ENCODE data around the gene NAPA.

NAPA gene

DNA sequence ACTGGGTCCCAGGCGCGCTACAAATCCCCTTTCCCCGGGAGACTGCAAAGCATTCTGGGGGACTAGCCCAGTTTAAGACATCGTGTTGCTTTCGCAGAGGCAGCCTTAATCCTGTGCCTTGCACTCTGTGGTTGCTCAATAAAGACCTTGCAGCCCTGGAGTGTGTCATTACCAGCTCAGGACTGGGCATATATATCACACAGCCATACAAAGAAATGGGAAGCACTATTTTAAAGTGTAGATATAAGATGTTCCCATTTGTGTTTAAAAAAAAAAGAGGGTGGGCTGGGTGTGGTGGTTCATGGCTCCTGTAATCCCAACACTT is 11.1 kb downstream of the NAPA start:
- DNase-seq = no peak
- Histone ChIP-seq H3K4me3 (ENCODE audit: insufficient read depth, low read depth, low read length, poor library complexity, severe bottlenecking) (no peak overlapping the region), H3K27ac (ENCODE audit: insufficient read depth, low read length, poor library complexity, severe bottlenecking) (no peak overlapping the region), H3K9me3 (ENCODE audit: control insufficient read depth, low read length) (no peaks in the 10 kb centered on the region), H3K36me3 (ENCODE audit: control insufficient read depth, insufficient read depth, low read length) (peaks cover 51% of the 10 kb centered on the region), H3K27me3 (replicated peaks; ENCODE audit: control insufficient read depth, insufficient read depth, low read length, poor library complexity, severe bottlenecking) (no peaks in the 10 kb centered on the region), H3K4me1 (ENCODE audit: control insufficient read depth, insufficient read depth, low read length, poor library complexity, severe bottlenecking) (no peaks in the 10 kb centered on the region)

DNA sequence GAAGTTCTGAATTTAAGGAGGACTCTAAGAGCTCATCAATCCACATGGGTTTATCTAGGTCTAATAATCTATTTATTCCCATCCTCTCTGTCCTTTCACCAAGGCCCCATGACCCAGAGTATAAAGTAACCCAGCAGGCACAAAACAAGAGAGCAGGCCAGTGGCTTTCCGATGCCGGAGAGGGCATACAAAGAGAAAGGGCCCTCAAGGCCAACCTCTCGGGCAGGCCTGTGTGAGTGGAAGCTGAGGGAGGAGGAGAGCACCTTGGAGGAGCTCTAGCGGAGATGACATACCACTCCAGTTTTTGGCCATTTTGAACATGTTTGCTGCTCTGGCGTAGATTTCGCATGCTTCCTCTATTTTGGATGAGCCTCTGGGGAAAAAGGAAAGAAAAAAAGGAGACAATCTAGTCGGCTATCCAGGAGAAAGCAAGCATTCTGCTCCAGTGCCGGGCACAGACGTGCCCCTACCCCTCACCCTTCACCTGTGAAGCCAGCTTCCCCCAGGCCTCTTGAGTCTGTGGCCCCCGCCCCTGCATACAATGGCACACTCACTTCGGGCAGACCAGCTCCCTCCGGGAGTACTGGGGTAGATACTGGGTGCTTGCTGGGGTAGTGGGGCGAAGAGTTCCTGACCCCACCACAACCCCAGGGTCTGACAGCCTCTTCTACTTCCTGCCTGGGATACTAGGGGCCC is 11.6 kb downstream of the NAPA start:
- DNase-seq = no peak
- no peaks in the 10 kb centered on the region for H3K9me3 ChIP-seq (ENCODE audit: control insufficient read depth, low read length)
- H3K4me1 ChIP-seq (ENCODE audit: control insufficient read depth, insufficient read depth, low read length, poor library complexity, severe bottlenecking) = no peaks in the 10 kb centered on the region
- peaks cover 55% of the 10 kb centered on the region for H3K36me3 ChIP-seq (ENCODE audit: control insufficient read depth, insufficient read depth, low read length)
- no peak overlapping the region for H3K4me3 ChIP-seq (ENCODE audit: insufficient read depth, low read depth, low read length, poor library complexity, severe bottlenecking)
- H3K27ac ChIP-seq (ENCODE audit: insufficient read depth, low read length, poor library complexity, severe bottlenecking) = no peak overlapping the region
- H3K27me3 ChIP-seq (replicated peaks; ENCODE audit: control insufficient read depth, insufficient read depth, low read length, poor library complexity, severe bottlenecking) = no peaks in the 10 kb centered on the region

DNA sequence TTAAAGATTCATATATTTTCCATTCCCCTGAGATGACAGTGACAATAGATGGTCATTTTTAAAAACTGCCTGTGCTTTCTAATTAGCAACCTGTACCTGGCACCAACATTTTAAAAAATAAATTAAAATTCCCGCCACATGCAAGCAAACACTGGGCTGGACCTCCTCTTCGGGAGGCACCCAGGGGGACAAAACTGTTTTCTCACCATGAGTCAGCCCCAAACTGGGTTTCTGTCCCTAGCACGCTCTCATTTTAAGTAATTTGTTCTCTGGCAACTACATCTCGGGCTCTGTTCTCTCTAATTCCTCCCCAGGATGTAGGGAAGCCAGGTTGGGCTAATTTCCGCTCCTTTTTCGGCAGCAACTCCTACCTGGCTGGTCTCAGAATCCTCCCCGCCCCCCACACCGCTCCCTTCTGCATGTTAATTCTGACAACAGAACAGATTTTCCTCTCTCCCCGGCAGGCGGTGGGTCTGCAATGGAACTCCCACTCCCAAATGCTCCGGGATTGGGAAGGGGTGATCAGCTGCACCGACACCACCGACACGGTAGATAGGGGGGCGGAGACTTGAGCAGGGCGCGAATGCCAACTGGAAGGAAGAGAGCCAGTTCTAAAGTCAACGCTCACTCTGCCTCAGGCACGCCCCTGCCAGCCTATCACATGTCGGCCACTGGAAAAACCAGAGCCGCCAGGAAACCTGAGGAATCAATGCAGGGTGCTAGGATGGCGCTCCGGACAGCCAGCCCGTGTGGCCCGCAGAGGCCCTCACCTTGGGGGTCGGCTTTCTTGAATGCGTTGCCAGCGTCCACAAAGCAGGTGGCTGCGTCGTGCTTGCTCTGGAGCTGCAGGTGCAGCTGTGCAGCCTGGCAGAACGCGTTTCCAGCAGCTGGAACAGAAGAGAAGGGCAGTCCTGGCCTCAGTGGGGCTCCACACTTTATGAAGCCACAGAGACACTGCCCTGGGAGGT is 14.7 kb downstream of the NAPA start:
- no peaks in the 10 kb centered on the region for H3K9me3 ChIP-seq (ENCODE audit: control insufficient read depth, low read length)
- no peaks in the 10 kb centered on the region for H3K27me3 ChIP-seq (replicated peaks; ENCODE audit: control insufficient read depth, insufficient read depth, low read length, poor library complexity, severe bottlenecking)
- H3K4me1 ChIP-seq (ENCODE audit: control insufficient read depth, insufficient read depth, low read length, poor library complexity, severe bottlenecking) = no peaks in the 10 kb centered on the region
- no peak for DNase-seq
- peaks cover 74% of the 10 kb centered on the region for H3K36me3 ChIP-seq (ENCODE audit: control insufficient read depth, insufficient read depth, low read length)
- H3K4me3 ChIP-seq (ENCODE audit: insufficient read depth, low read depth, low read length, poor library complexity, severe bottlenecking) = no peak overlapping the region
- no peak overlapping the region for H3K27ac ChIP-seq (ENCODE audit: insufficient read depth, low read length, poor library complexity, severe bottlenecking)

DNA sequence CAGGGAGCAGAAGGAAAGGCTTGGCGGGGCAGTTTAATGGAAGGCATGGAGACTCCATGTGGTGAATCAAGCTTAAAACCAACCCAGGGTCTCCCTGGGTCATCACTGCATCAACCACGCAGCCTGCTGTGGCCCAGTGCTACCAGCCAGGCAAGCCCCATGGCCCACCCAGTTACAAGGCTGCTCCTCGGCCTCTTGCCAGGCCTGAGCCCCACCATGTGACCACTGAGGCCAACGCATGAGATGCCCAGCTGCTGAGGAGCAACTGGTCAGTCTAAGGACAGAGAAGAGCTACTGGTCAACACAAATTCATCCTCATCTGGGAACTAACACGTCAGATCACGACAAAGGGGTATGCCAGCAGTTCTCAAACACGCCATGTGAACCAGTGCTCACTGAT is 15.5 kb downstream of the NAPA start:
- Histone ChIP-seq H3K36me3 (ENCODE audit: control insufficient read depth, insufficient read depth, low read length) (peaks cover 70% of the 10 kb centered on the region), H3K4me3 (ENCODE audit: insufficient read depth, low read depth, low read length, poor library complexity, severe bottlenecking) (no peak overlapping the region), H3K4me1 (ENCODE audit: control insufficient read depth, insufficient read depth, low read length, poor library complexity, severe bottlenecking) (no peaks in the 10 kb centered on the region), H3K27me3 (replicated peaks; ENCODE audit: control insufficient read depth, insufficient read depth, low read length, poor library complexity, severe bottlenecking) (no peaks in the 10 kb centered on the region), H3K9me3 (ENCODE audit: control insufficient read depth, low read length) (no peaks in the 10 kb centered on the region), H3K27ac (ENCODE audit: insufficient read depth, low read length, poor library complexity, severe bottlenecking) (no peak overlapping the region)
- no peak for DNase-seq

DNA sequence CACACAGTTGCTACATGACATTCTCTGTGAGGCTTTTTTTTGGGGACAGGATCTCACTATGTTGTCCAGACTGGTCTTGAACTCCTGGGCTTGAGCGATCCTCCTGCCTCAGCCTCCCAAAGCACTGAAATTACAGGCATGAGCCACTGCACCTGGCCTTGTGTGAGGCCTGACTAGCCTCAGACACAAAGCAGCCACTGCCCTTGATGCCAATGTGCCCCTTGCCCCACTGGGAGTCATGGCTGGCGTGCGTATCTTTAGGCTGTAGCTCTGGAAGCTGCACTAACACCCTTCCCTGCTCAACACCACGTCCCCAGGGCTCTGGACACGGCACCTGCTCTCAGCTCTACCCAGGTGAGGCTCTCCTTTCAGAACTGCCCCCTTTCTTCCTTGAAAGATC is 16.3 kb downstream of the NAPA start:
- no peak for DNase-seq
- H3K27ac ChIP-seq (ENCODE audit: insufficient read depth, low read length, poor library complexity, severe bottlenecking) = no peak overlapping the region
- no peak overlapping the region for H3K4me3 ChIP-seq (ENCODE audit: insufficient read depth, low read depth, low read length, poor library complexity, severe bottlenecking)
- H3K4me1 ChIP-seq (ENCODE audit: control insufficient read depth, insufficient read depth, low read length, poor library complexity, severe bottlenecking) = no peaks in the 10 kb centered on the region
- H3K27me3 ChIP-seq (replicated peaks; ENCODE audit: control insufficient read depth, insufficient read depth, low read length, poor library complexity, severe bottlenecking) = no peaks in the 10 kb centered on the region
- no peaks in the 10 kb centered on the region for H3K9me3 ChIP-seq (ENCODE audit: control insufficient read depth, low read length)
- H3K36me3 ChIP-seq (ENCODE audit: control insufficient read depth, insufficient read depth, low read length) = peaks cover 69% of the 10 kb centered on the region

DNA sequence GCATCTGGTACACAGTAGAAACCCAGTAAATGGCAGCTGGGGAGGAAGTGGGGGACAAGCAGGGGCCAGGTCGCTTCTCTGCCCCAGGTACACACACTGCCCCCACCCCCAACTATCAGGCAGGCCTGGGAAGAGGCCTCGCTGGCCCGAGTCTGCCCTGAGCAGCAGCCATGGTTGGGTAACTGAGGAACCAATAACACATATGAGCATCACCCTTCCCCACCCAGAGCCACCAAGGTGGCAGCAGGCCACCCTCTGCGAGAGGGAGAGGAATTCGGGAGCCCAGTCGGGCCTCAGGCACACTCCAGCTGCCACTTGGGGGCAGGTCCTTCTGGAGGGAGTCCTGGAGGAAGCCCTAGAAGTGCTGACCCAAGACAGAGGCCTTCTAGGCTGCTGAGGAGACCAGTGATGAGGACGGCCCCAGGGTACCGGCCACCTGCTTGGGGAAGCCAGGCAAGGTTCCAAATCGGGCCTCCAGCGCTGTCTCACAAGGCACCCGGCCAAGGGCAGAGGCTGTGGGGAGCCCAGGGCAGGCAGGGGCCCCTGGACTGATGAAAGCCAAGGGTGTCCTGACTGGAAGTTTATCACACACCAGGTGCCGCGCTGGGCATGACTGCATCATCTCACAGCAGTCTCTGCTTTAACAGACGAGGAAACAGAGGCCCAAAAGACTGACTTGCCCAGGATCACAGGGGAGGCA is 16.9 kb downstream of the NAPA start:
- Histone ChIP-seq H3K36me3 (ENCODE audit: control insufficient read depth, insufficient read depth, low read length) (peaks cover 70% of the 10 kb centered on the region), H3K9me3 (ENCODE audit: control insufficient read depth, low read length) (no peaks in the 10 kb centered on the region), H3K4me3 (ENCODE audit: insufficient read depth, low read depth, low read length, poor library complexity, severe bottlenecking) (no peak overlapping the region), H3K27me3 (replicated peaks; ENCODE audit: control insufficient read depth, insufficient read depth, low read length, poor library complexity, severe bottlenecking) (no peaks in the 10 kb centered on the region), H3K4me1 (ENCODE audit: control insufficient read depth, insufficient read depth, low read length, poor library complexity, severe bottlenecking) (no peaks in the 10 kb centered on the region), H3K27ac (ENCODE audit: insufficient read depth, low read length, poor library complexity, severe bottlenecking) (no peak overlapping the region)
- DNase-seq = no peak

DNA sequence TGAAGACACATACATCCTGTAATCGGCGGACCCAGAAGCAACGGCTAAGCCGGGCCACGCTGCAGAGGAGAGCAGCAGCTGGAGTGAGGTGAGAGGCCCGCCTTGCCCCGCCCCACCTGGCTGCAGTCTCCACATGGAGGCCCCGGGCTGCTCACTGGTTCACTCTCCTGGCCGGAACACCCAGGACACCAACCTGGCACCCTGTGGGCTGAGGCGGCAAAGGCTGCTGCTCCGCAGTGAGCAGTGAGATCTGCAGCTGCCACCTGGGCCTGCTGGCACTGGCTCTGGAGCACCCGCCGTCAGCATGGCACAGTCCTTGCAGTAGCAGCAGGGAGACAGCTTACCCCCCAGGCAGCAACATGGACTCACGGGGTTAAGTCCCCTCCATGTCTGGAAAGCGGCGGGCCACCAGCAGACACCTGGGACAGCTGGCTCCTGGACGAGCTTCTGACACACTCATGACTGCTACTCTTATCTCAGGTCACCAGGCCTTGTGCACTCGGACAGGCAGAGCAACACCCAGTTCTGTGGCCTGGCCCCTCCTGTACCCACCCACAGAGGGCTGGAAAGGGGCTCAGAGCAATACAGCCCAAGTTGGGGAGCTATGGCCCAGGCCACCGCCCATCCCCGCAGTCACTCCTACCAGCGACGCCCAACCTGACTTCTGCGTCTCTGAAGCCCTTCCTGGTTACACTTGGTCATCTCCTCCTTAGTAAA is 17.7 kb downstream of the NAPA start:
- DNase-seq = no peak
- peaks cover 73% of the 10 kb centered on the region for H3K36me3 ChIP-seq (ENCODE audit: control insufficient read depth, insufficient read depth, low read length)
- no peak overlapping the region for H3K4me3 ChIP-seq (ENCODE audit: insufficient read depth, low read depth, low read length, poor library complexity, severe bottlenecking)
- no peaks in the 10 kb centered on the region for H3K27me3 ChIP-seq (replicated peaks; ENCODE audit: control insufficient read depth, insufficient read depth, low read length, poor library complexity, severe bottlenecking)
- no peaks in the 10 kb centered on the region for H3K4me1 ChIP-seq (ENCODE audit: control insufficient read depth, insufficient read depth, low read length, poor library complexity, severe bottlenecking)
- H3K27ac ChIP-seq (ENCODE audit: insufficient read depth, low read length, poor library complexity, severe bottlenecking) = no peak overlapping the region
- H3K9me3 ChIP-seq (ENCODE audit: control insufficient read depth, low read length) = no peaks in the 10 kb centered on the region

DNA sequence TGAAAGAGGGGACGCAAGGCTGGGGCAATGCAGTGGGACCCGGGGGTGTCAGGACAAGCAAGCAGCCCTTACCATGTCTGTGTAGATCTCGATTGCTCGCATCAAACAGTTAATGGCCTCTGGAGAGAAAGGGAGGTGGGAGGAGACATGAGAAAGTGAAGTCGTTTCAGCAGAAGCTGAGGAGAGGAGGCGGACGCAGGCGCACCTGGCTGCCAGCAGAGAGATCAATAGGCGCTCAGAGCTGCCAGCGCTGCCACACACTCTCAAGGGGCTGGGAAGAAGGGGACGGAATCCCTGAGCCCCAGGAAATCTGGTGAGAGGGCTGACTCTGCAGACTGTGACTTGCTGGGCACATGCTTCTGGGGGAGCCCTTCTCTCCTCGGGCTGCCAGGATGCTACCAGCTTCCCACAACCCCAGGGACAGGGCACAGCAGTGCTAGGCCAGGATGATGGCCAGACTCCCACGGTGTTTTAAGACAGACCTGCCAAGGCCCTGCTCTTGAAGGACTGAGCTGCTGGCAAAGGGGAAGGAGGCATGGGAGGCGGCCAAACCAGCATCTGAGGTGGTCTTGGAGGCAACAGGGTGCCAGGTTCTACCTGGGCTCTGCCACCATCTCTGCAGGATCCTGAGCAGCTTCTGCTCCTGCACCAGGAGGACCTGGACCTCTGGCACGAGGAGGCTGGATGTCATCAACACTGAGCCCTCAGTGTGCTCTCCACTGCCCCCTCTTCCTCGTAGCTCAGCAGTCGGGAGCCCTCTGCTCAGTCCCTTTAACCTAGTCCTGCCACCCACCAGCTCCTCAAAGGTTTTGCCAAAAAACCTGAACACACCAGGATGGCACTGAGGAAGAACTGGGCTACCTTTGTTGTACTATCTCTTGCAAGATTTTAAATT is 19.1 kb downstream of the NAPA start:
- Histone ChIP-seq H3K9me3 (ENCODE audit: control insufficient read depth, low read length) (no peaks in the 10 kb centered on the region), H3K36me3 (ENCODE audit: control insufficient read depth, insufficient read depth, low read length) (peaks cover 75% of the 10 kb centered on the region), H3K27ac (ENCODE audit: insufficient read depth, low read length, poor library complexity, severe bottlenecking) (no peak overlapping the region), H3K4me1 (ENCODE audit: control insufficient read depth, insufficient read depth, low read length, poor library complexity, severe bottlenecking) (no peaks in the 10 kb centered on the region), H3K4me3 (ENCODE audit: insufficient read depth, low read depth, low read length, poor library complexity, severe bottlenecking) (no peak overlapping the region), H3K27me3 (replicated peaks; ENCODE audit: control insufficient read depth, insufficient read depth, low read length, poor library complexity, severe bottlenecking) (no peaks in the 10 kb centered on the region)
- no peak for DNase-seq

DNA sequence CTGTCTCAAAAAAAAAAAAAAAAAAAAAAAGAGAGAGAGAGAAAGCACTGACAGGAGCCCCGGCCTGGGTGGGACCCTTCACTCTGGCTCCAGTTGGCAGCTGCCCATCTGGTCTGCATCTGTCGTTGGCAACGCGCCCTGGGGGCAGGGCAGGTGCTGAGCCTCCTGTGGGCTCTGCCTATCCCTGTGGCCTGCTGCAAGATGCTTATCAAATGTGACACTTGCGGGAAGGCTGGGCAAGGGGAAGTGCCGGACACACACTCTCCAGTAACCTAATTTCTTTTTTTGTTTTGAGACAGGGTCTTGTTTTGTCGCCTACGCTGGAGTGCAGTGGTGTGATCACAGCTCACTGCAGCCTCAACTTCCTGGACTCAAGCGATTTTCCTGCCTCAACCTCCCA is 20.1 kb downstream of the NAPA start:
- Histone ChIP-seq H3K4me1 (ENCODE audit: control insufficient read depth, insufficient read depth, low read length, poor library complexity, severe bottlenecking) (no peaks in the 10 kb centered on the region), H3K4me3 (ENCODE audit: insufficient read depth, low read depth, low read length, poor library complexity, severe bottlenecking) (no peak overlapping the region), H3K27ac (ENCODE audit: insufficient read depth, low read length, poor library complexity, severe bottlenecking) (no peak overlapping the region), H3K9me3 (ENCODE audit: control insufficient read depth, low read length) (no peaks in the 10 kb centered on the region), H3K36me3 (ENCODE audit: control insufficient read depth, insufficient read depth, low read length) (peaks cover 70% of the 10 kb centered on the region), H3K27me3 (replicated peaks; ENCODE audit: control insufficient read depth, insufficient read depth, low read length, poor library complexity, severe bottlenecking) (no peaks in the 10 kb centered on the region)
- no peak for DNase-seq

Measured in effector memory CD4-positive, alpha-beta T cell (primary cell).